NCI-H2196 treated with DMSO at 0.1 percent for 48 hours (cell line): ENCODE results near the gene CCDC152.

Experiments
- DNase-seq: peaks from one replicate; lab custom pipeline; 2025; ENCODE audit not compliant: unreplicated experiment; lab: John Stamatoyannopoulos, UW

CCDC152 gene

GRCh38 chr5:42779083-42779482 is 22.5 kb downstream of the CCDC152 start:
- no peak for DNase-seq

GRCh38 chr5:42781584-42781983 is 25.0 kb downstream of the CCDC152 start:
- no peak for DNase-seq

- no peak for DNase-seq
These were observed 27.5 kb downstream of the CCDC152 start for GRCh38 chr5:42784132-42784531.

GRCh38 chr5:42785756-42786155 is 29.1 kb downstream of the CCDC152 start:
- DNase-seq: no peak

GRCh38 chr5:42787073-42787472 is 30.5 kb downstream of the CCDC152 start:
- DNase-seq: no peak

GRCh38 chr5:42787845-42788244 is 31.2 kb downstream of the CCDC152 start:
- no peak for DNase-seq

- DNase-seq: no peak
These were observed 34.5 kb downstream of the CCDC152 start for GRCh38 chr5:42791151-42791550.

- no peak for DNase-seq
These were observed 41.9 kb downstream of the CCDC152 start for GRCh38 chr5:42798284-42799240.

- DNase-seq: no peak
These were observed 42.6 kb downstream of the CCDC152 start for GRCh38 chr5:42799241-42799608.

- DNase-seq: no peak
These were observed 43.1 kb downstream of the CCDC152 start for GRCh38 chr5:42799668-42800114.

GRCh38 chr5:42800748-42801330 is 44.2 kb downstream of the CCDC152 start:
- DNase-seq: no peak

- DNase-seq: no peak
These were observed 45.0 kb downstream of the CCDC152 start for GRCh38 chr5:42801516-42802166.

- no peak for DNase-seq
These were observed 48.2 kb downstream of the CCDC152 start for GRCh38 chr5:42804717-42805339.

- DNase-seq: no peak
These were observed 49.5 kb downstream of the CCDC152 start for GRCh38 chr5:42806004-42806700.

- DNase-seq: no peak
These were observed 50.2 kb downstream of the CCDC152 start for GRCh38 chr5:42806701-42807262.

- DNase-seq: no peak
These were observed 51.3 kb downstream of the CCDC152 start for GRCh38 chr5:42807722-42808447.

- DNase-seq: no peak
These were observed 52.4 kb downstream of the CCDC152 start for GRCh38 chr5:42808888-42809611.

- no peak for DNase-seq
These were observed 54.4 kb downstream of the CCDC152 start for GRCh38 chr5:42810834-42811590.
